ENCODE data around the gene IGHMBP2. TPM values are rescaled to one million over a fixed set of nuclear protein-coding genes. Genes with fewer than 3 reads are reported as not detected.

The IGHMBP2 gene
- total and polyA plus RNA-seq, 2 experiments from 2014 or later = 14.3 to 27.7 TPM

DNA sequence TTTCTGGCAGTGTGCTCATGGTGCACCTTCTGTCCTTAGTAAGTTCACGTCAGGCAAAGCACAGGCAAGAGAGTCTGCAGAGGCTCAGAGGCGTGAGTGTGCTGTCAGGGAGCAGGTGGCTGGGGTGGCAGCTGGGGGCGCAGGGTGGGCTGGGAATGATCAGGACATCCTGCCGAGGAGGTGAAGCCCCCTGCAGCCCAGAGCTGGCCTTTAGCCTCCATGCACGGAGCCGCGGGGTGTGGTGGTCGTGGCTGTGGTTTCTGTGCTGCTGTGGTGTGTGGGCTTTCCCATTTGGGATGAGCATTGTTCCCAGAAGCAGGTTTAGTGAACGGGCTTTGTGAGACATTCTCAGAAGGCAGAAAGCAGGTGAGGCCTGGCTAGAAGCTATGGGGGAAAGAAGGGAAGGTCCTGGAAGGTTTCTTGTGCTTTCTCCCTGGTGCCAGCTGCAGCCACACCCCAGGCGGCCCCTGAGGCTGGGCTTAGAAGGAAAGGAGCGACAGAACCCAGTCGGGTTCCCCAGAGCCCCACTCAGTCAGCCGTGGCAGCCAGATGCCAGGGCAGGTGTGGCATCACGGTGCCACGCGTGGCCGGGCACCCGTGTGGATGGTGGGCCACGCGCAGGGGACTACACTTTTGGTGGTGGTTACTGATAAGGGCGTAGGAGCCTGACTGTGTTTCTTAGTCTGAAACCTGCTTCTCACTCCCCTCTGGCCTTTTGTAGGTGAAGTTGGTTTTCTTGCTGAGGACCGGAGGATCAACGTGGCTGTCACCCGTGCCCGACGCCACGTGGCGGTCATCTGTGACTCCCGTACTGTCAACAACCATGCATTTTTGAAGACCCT lies 32.0 kb downstream of the IGHMBP2 start:
- H3F3A ChIP-seq (replicated peaks; ENCODE audit: low read depth) = no peaks in the 10 kb centered on the region
- DNase-seq (ENCODE audit: low spot score) (no peak), ATAC-seq (no peak)
- H3K4me1 ChIP-seq (ENCODE audit: insufficient read depth) = no peaks in the 10 kb centered on the region
- H3K27ac ChIP-seq (ENCODE audit: low read depth) = no peak overlapping the region
- Mint-ChIP-seq H3K36me3 (ENCODE audit: low read depth) (peaks cover 17% of the 10 kb centered on the region), H3K4me1 (no peaks in the 10 kb centered on the region), H3K27me3 (ENCODE audit: insufficient read depth, low read depth, poor library complexity) (peaks cover 9% of the 10 kb centered on the region), H3K4me3 (no peak overlapping the region), H3K9me3 (no peaks in the 10 kb centered on the region), H3K27ac (no peak overlapping the region)
- H3K4me3 ChIP-seq = no peak overlapping the region
- no peak overlapping the region for H2AFZ ChIP-seq
- H3K9me2 ChIP-seq (ENCODE audit: insufficient read depth) = no peaks in the 10 kb centered on the region
- H4K20me1 ChIP-seq (replicated peaks; ENCODE audit: insufficient read depth) = no peaks in the 10 kb centered on the region
- no peak overlapping the region for H3K4me2 ChIP-seq
- no peaks in the 10 kb centered on the region for H3K79me2 ChIP-seq (replicated peaks; ENCODE audit: insufficient read depth)
- TF ChIP-seq EZH2phosphoT487 (IDR thresholded peaks at IDR 0.05; ENCODE audit: unreplicated experiment) (no peak), JUNB (IDR thresholded peaks at IDR 0.05; ENCODE audit: unreplicated experiment) (no peak), ZNF114 (CRISPR knock-in tag; IDR thresholded peaks at IDR 0.05) (no peak), STAT1 (IDR thresholded peaks at IDR 0.05; ENCODE audit: unreplicated experiment) (no peak), NANOG (IDR thresholded peaks at IDR 0.05; ENCODE audit: borderline replicate concordance) (no peak), REST (IDR thresholded peaks at IDR 0.05; ENCODE audit: unreplicated experiment) (no peak), EZH2 (IDR thresholded peaks at IDR 0.05; ENCODE audit: low read depth, unreplicated experiment) (no peak), ZNF331 (CRISPR knock-in tag; IDR thresholded peaks at IDR 0.05; ENCODE audit: low read depth) (no peak)
- TF ChIP-seq, protein P1, sequence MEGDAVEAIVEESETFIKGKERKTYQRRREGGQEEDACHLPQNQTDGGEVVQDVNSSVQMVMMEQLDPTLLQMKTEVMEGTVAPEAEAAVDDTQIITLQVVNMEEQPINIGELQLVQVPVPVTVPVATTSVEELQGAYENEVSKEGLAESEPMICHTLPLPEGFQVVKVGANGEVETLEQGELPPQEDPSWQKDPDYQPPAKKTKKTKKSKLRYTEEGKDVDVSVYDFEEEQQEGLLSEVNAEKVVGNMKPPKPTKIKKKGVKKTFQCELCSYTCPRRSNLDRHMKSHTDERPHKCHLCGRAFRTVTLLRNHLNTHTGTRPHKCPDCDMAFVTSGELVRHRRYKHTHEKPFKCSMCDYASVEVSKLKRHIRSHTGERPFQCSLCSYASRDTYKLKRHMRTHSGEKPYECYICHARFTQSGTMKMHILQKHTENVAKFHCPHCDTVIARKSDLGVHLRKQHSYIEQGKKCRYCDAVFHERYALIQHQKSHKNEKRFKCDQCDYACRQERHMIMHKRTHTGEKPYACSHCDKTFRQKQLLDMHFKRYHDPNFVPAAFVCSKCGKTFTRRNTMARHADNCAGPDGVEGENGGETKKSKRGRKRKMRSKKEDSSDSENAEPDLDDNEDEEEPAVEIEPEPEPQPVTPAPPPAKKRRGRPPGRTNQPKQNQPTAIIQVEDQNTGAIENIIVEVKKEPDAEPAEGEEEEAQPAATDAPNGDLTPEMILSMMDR (conservative IDR thresholded peaks at IDR 0.05; ENCODE audit: low read depth in 2 of 2) = no peak
- H3K36me3 ChIP-seq (ENCODE audit: insufficient read depth) = no peaks in the 10 kb centered on the region
- no peaks in the 10 kb centered on the region for H3K27me3 ChIP-seq (ENCODE audit: insufficient read depth)

DNA sequence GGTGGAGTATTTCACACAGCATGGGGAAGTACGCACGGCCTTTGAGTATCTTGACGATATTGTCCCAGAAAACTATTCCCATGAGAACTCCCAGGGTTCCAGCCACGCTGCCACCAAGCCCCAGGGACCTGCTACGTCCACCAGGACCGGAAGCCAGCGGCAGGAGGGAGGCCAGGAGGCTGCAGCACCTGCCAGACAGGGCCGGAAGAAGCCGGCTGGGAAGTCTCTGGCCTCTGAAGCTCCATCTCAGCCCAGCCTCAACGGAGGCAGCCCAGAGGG lies 32.6 kb downstream of the IGHMBP2 start:
- no peaks in the 10 kb centered on the region for H3K9me3 Mint-ChIP-seq
- H3K36me3 Mint-ChIP-seq (ENCODE audit: low read depth) = peaks cover 17% of the 10 kb centered on the region
- no peak overlapping the region for H3K27ac Mint-ChIP-seq
- Histone ChIP-seq H3K79me2 (replicated peaks; ENCODE audit: insufficient read depth) (no peaks in the 10 kb centered on the region), H4K20me1 (replicated peaks; ENCODE audit: insufficient read depth) (no peaks in the 10 kb centered on the region), H3K4me2 (no peak overlapping the region), H2AFZ (no peak overlapping the region), H3F3A (replicated peaks; ENCODE audit: low read depth) (no peaks in the 10 kb centered on the region), H3K36me3 (ENCODE audit: insufficient read depth) (no peaks in the 10 kb centered on the region), H3K4me1 (ENCODE audit: insufficient read depth) (no peaks in the 10 kb centered on the region), H3K27me3 (ENCODE audit: insufficient read depth) (no peaks in the 10 kb centered on the region), H3K27ac (ENCODE audit: low read depth) (no peak overlapping the region), H3K4me3 (no peak overlapping the region), H3K9me2 (ENCODE audit: insufficient read depth) (no peaks in the 10 kb centered on the region)
- H3K4me3 Mint-ChIP-seq = no peak overlapping the region
- no peak for DNase-seq (ENCODE audit: low spot score)
- H3K27me3 Mint-ChIP-seq (ENCODE audit: insufficient read depth, low read depth, poor library complexity) = peaks cover 9% of the 10 kb centered on the region
- no peaks in the 10 kb centered on the region for H3K4me1 Mint-ChIP-seq
- no peak for ATAC-seq
- TF ChIP-seq STAT1 (IDR thresholded peaks at IDR 0.05; ENCODE audit: unreplicated experiment) (no peak), ZNF331 (CRISPR knock-in tag; IDR thresholded peaks at IDR 0.05; ENCODE audit: low read depth) (no peak), ZNF114 (CRISPR knock-in tag; IDR thresholded peaks at IDR 0.05) (no peak), REST (IDR thresholded peaks at IDR 0.05; ENCODE audit: unreplicated experiment) (no peak)
- TF ChIP-seq, protein P1 (conservative IDR thresholded peaks at IDR 0.05; ENCODE audit: low read depth in 2 of 2) = no peak
